AG09319 (cell line): ENCODE data around the gene NCKAP5.

Source experiments
- DNase-seq: peaks from one replicate; pipeline ENCODE4 v3.0.0-alpha.2; 2010; ENCODE audit warnings: low read depth; ENCODE audit errors: extremely low read depth
- TF ChIP-seq, protein P1 (sequence below): IDR thresholded peaks from 2 replicates; pipeline ENCODE4 v1.5.1; 2011; ENCODE audit warnings: low read depth, mild to moderate bottlenecking, inconsistent platforms, low read length, moderate library complexity

The NCKAP5 gene

DNA sequence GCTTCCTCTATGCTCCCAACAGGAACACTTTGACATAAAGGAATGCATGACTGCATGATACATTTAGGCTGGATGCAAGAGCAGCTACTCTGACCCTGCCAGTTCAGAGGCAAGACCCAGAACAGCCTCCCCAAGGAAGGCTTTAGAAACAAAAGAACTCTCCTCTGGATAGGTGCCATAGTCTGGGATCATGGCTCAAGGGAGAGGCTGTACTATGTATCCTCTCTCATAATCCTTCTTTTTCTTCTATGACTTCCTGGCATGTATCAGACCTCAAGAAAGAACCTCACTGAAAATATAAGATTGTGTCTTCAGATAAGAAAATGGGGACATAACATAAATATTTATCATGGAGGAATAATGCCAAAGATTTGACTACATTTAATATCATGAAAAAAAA is 704.3 kb downstream of the NCKAP5 start:
- TF ChIP-seq, protein P1, sequence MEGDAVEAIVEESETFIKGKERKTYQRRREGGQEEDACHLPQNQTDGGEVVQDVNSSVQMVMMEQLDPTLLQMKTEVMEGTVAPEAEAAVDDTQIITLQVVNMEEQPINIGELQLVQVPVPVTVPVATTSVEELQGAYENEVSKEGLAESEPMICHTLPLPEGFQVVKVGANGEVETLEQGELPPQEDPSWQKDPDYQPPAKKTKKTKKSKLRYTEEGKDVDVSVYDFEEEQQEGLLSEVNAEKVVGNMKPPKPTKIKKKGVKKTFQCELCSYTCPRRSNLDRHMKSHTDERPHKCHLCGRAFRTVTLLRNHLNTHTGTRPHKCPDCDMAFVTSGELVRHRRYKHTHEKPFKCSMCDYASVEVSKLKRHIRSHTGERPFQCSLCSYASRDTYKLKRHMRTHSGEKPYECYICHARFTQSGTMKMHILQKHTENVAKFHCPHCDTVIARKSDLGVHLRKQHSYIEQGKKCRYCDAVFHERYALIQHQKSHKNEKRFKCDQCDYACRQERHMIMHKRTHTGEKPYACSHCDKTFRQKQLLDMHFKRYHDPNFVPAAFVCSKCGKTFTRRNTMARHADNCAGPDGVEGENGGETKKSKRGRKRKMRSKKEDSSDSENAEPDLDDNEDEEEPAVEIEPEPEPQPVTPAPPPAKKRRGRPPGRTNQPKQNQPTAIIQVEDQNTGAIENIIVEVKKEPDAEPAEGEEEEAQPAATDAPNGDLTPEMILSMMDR, result no peak
- no peak for DNase-seq

DNA sequence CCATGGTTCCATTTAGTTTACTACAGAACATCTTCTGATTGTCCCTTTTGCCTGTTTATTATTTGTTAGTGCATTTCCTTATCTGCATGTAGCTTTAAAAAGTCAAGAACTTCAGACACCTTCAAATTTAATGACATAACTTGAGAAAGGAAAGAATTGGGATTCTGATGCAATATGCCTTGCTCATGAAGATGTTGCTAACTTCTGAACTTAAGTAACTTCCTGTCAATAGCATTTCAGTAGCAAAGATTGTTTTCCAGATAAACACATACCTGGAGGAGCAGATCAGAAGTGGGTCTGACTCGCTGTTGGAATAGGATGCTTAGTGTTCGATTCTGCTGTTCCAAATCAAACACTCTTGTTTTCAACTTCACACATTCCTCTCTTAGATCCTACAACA is 708.0 kb downstream of the NCKAP5 start:
- TF ChIP-seq, protein P1, result no peak
- DNase-seq, result no peak

DNA sequence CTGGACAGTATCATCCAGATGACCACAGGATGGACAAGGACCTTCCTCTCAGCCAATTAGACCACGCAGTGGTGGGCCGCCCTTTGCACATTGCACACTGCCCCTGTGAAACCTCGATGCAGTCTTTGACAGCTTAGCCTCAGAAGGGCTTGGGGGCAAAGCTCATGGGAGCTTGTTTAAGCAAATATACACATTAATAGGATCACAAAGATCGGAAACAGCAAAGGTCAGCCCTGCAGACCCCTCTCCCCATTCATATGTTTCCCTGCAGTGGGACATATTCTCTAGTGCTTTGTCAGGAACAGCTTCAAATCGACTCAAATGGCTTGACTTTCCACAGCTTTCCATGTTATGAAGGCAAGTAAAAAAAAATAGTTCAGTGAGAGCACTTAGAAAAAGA is 708.7 kb downstream of the NCKAP5 start:
- DNase-seq, result no peak

DNA sequence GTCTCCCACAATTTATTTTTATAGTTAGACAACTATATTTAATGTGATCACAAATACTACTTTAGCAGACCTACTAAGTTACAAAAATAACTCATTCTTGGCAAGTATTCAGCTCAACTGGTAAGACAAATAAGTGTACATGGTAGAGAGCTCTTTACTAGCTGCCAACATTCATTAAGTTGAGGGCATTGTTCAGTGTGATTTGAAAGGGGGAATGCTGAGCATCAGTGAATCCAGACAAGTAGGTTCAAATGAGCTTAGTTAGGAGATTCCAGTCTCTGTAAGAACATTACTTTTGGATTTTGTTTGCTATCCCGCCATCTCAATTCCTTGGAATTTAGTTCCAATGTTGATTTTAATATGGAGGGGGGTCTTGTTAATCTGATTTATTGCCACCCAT is 710.9 kb downstream of the NCKAP5 start:
- TF ChIP-seq, protein P1, result no peak
- DNase-seq, result no peak

More for the DNA sequence above, 708.7 kb downstream of the NCKAP5 start:
- TF ChIP-seq, protein P1, result no peak

DNA sequence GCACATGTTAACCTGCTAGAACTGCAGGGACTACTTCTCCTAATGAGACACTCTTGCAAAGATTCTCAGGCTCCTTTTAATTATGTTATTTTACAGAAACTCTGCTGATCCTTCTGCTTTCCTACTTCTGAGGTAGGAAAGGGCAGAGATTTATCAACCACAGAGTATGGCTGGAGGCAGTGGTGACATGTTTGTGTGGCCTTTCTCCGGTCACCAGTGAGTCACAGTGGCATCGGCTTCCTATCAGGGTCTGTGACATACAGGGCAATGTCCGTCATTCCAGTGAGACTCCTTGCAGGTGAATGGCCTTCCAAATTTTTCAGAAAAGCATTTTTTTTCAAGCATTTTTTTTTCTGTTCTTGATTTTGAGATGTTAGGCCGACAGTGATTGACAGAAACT is 717.6 kb downstream of the NCKAP5 start:
- TF ChIP-seq, protein P1, result no peak
- no peak for DNase-seq

DNA sequence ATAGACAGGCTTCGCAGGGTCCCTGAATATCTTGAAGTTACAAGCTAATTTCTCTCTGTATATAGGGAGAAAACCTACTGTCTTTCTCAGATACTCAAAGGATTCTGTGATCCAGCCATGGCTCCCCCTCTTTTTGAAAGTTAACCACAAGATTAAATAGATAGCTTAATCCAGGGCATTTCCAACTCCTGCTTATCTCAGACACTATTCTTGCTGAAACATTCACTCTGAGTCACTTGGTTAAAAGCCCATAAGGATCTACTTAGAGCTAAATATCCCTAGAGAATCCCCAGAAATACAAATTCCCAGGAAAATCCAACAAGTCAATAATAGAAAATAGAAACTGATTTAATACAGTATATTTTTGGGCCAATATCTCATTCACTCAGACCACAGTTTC is 719.1 kb downstream of the NCKAP5 start:
- no peak for DNase-seq
- TF ChIP-seq, protein P1, result no peak

DNA sequence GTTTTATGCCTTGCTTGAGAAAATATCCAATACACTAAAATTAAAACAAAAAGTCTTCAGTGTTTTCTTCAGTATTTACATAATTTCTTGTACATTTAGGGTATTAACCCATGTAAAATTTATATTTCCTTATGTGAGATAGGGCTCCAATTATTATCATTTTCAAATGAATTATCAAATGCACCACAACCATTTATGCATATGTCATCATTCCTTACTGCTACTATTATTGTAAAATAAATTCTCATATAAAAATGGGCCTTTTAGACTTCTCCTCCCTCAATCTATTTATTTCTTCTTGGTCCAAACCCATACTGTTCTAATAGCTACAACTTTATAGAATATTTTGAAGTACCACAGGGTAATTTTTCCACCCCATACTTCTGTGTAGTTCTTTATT is 722.9 kb downstream of the NCKAP5 start:
- TF ChIP-seq, protein P1, result no peak
- DNase-seq, result no peak
